ENCODE measurements around the gene ITPR2. TPM values are rescaled to one million over a fixed set of nuclear protein-coding genes. Genes with fewer than 3 reads are reported as not detected.
"Not testable (repeated sequence)": the region's sequence is repeated elsewhere in the genome, so short reads cannot be mapped to it uniquely, and the experiment has no call there.

Gene ITPR2
- polyA plus RNA-seq, 4 donors, result 12.7 to 16.7 (median 13.7) TPM

DNA sequence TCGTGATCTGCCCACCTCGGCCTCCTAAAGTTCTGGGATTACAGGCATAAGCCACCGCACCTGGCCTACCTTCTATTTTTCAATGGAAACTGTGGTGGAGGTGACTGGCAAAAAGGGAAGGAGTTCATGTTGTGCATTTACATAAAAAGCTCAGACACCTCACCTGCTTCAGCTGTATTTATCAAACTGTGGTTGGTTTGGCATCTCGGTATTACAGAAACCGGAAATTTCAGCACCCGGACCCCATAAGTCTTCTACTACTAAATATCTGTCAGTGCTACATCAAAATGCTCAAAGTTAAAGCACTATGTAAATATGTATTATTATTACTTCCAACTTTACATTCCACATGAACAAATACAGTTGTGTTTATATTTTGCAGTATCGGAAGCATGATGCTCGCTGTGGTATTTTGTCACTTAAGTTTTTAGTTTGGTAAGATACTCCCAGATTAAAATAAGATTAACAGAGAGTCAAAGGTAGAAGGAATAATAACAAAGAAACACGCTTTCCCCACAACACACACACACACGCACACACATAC, 95.4 kb downstream of the ITPR2 start:
- no peak for DNase-seq (ENCODE audit: low read depth in 4 of 4, low spot score in 3 of 4)

DNA sequence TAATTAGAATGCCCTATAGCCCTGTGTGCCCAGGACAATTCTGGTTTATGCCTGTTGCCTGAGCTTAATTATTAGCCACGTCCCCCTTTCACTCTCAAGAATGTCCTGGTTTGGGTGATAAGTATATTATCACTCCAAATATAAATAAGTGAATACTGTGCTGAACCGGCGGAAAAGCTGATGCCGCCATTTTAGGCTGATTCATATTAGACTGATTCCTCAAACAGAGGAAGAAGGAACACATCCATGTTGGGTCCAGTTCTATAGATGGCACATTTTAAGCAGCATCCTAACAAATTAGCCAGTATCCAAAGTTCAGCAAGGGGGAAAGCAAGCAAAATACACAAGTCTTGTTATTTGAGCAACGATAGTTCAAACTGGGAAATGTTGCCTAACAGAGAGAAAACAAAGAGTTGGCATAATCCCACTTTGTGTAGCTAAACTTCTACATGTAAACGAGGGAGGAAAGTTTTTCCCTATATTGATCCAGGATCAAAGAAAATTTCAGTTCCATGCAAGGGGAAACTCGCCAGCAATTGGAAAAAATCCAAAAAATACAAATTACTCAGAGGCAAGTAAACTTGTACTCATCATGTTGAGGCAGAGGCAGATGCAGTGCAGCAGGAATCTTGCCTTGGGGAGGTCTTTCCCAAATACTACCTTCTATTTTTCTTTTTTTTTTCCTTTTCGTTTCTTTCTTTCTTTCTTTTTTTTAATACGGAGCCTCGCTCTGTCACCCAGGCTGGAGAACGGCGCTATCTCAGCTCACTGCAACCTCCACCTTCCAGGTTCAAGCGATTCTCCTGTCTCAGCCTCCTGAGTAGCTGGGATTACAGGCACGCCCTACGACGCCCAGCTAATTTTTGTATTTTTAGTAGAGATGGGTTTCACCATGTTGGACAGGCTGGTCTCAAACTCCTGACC, 96.2 kb downstream of the ITPR2 start:
- DNase-seq (ENCODE audit: low read depth in 4 of 4, low spot score in 3 of 4), result no peak

DNA sequence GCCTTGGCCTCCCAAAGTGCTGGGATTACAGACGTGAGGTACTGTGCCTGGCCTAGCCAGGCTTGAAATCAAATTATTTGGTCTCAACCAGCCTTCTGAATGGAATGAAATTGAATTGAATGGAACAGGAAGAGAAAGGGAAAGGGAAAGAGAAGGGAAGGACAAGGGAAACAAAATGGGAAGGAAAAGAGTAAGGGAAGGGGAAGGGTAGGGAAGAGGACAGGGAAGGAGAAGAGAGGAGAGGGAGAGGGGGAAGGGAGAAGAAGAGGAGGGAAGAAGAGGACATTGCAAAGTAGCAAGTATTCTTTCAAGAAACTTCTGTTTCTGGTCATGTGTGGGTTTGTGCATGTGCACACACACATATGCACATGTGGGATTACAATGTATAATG, 97.8 kb downstream of the ITPR2 start:
- DNase-seq (ENCODE audit: low read depth in 4 of 4, low spot score in 3 of 4), result no peak

DNA sequence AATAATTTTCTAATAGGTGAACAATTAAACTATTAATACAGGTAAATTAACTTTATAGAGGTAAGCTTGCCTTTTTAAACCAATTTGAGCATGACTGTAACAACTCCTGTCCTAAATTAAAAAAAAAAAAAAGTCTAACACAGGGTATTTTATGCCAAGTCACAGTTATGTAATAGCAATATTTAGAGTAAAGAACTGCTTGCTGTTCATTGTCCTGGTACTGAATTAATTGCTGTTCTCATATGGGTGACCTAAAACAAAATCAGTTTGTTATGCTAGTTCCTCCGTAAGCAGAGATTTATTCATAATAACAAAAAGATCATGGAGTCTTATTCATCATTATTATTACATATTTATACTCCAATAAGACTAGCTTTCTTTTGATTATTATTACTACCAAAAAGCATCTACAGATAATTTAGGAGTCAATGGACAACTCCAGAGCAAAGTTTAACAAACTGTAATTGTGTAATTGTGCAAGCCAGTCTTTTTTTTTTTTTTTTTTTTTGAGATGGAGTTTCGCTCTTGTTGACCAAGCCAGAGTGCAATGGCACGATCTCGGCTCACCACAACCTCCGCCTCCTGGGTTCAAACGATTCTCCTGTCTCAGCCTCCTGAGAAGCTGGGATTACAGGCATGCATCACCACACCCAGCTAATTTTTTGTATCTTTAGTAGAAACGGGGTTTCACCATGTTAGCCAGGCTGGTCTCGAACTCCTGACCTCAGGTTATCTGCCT, 98.3 kb downstream of the ITPR2 start:
- no peak for DNase-seq (ENCODE audit: low read depth in 4 of 4, low spot score in 3 of 4)

DNA sequence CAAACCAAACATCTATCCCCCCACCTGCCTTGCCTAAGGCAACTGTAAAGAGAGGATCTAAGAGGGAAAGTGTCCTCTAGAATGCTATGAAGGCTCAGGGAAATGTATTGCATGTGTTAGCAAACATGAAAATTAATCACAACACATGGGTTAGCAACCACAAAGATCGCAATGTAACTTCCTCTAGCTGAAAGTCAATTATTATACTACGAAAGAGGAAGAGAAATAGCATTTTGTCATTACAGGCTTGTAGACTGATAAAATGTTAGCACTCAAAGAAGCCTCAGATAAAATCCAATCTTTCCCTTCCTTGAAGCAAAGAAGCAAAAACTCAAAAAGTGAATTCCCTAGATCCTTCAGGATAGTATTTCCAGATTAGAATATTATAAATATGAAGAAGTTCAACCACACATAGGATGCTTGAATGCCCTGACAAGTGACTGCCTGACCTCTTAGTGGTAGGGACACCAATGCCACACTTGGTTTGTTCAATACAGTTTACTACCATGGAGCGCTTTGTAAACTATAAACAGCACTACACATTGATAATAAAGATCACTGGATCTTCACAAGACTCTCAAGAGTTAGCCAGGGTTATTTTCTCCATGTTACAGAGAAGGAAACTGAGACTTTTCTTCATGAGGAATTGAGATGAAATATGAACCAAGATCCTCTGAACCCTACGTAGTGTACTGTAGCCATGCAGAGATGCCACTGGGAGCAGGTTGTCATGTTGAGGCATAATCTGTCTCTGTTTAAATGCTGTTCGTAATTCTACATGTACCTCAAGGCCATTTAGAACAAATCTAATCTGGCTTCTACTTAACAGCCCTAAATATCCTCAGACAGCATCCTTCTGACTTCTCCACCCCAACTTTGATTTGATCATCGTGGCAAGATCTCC, 100.7 kb downstream of the ITPR2 start:
- no peak for DNase-seq (ENCODE audit: low read depth in 4 of 4, low spot score in 3 of 4)

DNA sequence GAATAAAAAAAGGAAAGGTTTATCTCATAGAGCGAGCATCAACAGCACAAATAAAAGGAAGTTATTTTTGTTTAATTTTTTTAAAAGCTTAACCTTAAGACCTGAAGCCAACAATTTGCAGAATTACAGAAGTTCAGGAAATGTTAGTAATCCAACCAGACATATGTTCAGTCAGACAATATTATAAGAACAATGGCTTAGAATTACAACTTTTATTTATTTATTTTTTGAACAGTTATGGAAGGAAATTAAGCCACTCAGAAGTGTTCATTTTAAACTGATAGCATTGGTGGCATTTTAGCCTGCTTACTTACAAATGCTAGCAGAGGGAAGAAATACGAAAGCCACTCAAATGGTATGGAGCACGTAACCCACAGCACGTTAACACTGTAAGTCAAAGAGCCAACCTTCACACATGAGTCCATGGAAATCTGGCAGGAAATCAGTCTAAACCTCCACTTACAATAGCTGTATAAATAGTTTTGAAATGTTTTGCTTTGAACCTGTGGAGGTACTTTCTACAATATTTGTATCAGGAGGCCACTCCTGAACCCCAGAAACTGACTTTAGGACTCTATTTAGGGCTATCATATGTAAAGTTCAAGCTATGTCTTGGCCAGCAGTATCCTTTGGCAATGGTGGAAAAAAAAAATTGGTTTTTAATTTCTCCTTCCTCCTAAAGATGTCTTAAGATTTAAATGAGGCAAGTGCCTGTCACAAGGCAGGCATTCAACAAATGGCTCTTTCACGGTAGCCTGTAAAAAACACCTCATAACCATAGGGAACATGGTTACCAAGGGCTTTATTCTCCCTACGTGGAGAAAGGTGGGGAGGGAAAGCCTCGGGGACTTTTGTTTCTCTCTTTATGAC, 102.3 kb downstream of the ITPR2 start:
- DNase-seq (ENCODE audit: low read depth in 4 of 4, low spot score in 3 of 4), result no peak

DNA sequence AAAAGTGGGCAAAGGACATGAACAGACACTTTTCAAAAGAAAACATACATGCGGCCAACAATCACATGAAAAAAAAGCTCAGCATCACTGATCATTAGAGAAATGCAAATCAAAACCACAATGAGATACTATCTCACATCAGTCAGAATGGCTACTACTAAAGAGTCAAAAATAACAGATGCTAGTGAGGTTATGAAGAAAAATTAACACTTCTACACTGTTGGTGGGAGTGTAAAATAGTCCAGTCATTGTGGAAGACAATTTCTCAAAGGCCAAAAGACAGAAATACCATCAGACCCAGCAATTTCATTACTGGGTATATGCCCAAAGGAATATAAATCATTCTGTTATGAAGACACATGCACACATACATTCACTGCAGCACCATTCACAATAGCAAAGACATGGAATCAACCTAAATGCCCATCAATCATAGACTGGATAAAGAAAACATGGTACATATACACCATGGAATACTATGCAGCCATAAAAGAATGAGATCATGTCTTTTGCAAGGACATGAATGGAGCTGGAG, 103.8 kb downstream of the ITPR2 start:
- not testable (repeated sequence) for DNase-seq (ENCODE audit: low read depth in 4 of 4, low spot score in 3 of 4)

DNA sequence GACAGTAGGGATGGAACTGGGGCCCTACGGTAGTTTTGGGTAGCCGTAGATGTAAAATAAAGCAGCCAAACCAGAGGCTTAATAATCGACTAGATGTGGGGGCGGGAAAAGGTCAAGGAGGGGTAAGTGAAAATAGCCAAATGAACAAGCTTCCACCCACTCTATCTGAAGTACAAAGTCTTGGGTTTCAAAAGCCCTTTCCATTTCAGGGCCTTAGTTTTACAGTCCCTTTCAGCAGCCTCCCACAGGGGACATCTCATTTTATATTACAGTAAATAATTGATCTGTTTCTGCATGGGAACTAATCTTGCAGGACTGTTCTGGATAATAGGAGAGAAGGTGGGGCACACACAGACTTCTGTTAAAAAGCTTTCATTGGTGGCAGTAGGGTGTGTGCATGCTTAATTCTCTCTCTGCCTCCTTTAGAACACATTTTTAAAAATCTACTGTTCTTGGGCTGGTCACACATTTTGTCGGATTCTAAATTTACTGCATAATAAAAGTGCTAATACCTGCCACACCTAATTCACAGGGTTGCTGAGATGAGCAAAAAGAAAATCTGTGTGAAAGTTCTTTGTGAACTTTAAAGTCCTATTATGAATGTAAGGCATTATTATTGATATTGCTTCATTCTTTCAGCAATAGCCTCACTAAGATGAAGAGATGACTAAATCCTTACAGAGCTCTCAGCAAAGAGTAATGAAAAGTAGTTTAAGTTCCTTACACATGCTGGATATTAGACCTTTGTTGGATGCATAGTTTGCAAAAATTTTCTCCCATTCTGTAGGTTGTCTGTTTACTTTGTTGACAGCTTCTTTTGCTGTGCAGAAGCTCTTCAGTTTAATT, 104.6 kb downstream of the ITPR2 start:
- DNase-seq (ENCODE audit: low read depth in 4 of 4, low spot score in 3 of 4), result no peak

DNA sequence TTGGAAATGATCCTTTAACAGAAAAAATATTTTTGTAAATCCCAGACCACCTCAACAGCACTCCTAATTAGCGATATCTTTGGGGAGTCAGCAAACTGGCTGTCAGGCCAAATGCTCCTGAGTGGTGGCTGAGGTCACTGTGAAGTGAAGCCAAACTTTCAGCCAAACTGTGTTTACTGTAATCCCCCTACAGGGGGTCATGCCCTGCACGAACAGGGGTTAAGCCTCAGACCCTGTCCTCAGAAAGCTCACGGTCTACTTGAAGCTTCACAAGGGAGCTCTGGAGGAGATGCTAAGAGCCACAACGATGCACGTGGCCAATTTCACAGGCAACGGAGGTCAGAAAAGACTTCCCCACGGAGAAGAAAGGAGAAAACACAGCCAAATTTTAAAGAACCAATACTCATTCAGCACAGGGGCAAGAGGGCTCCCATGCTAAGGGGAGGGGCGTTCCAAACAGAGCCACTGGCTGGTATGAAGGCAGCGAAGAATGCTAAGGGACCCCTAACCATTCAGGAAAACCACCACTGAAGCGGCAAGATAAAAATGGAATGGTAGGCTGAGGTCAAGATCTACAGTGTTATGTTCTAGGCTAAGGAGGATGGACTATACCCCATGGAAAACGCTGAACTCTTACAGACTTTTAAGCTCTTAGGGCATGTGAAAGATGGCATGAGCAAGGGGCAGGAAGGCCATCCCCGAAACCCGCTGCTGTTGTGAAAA, 105.4 kb downstream of the ITPR2 start:
- no peak for DNase-seq (ENCODE audit: low read depth in 4 of 4, low spot score in 3 of 4)

DNA sequence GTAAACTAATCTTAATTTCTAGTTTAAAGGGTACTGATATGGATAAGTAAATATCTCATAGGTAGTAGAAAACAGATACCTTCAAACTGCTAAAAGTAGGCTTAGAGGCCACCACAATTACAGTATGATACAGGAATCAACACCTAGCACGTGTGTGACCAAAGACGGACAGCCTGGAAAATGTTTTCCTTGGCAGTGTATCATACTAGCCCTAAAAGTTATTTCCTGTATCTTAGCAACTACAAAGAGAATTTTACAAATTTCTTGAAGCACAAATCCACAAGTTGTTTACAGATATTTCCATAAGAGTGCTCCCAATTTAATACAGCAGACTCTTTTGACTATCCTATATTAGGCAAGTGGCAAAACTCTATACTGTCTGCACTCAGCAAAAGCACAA, 106.0 kb downstream of the ITPR2 start:
- DNase-seq (ENCODE audit: low read depth in 4 of 4, low spot score in 3 of 4), result no peak

DNA sequence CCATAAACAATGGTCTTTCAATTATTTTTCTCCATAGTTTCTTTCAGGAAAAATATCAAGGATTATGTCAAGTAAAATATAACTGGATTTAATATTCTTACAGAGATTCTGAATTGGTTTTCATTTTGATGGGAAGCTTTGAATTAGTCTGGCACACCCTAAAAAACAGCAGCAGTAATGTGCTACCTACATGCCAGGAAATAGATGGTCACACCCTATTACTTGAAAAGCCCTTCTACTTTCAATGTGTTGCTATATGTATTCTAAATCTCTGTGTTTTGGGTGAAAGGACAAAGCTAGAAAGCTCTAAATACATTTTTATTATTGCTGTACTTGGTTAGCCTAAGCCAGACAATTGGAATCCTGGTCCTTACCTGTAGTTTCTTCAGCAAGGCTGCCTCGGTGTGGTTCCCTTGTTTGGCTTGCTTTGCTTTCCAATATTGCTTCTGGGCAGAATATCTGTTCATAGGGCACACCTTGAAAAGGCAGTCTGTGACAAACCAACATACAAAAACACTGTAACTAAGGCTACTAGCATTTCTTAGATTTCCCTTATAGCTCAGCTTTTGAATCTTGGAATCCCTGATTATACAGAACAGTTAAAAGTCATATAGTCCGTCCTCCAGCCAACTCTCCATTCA, 107.6 kb downstream of the ITPR2 start:
- DNase-seq (ENCODE audit: low read depth in 4 of 4, low spot score in 3 of 4), result no peak

DNA sequence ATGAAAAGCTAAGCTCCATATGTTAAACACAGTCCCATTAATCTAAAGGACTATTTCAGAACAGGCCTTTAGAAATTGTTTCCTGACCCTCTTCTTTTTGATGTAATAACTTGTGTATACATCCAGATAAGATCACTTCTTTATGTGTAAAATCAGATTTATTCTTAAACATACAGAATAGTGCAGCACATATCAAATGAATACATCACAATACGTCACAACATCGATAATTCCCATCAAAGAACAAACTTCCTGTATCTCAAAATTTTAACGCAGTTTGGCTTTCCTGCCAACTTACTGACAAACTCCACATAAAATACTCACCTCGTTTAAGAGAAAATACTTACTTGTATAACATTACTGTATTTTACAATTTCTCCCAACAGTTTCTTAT, 108.7 kb downstream of the ITPR2 start:
- no peak for DNase-seq (ENCODE audit: low read depth in 4 of 4, low spot score in 3 of 4)

DNA sequence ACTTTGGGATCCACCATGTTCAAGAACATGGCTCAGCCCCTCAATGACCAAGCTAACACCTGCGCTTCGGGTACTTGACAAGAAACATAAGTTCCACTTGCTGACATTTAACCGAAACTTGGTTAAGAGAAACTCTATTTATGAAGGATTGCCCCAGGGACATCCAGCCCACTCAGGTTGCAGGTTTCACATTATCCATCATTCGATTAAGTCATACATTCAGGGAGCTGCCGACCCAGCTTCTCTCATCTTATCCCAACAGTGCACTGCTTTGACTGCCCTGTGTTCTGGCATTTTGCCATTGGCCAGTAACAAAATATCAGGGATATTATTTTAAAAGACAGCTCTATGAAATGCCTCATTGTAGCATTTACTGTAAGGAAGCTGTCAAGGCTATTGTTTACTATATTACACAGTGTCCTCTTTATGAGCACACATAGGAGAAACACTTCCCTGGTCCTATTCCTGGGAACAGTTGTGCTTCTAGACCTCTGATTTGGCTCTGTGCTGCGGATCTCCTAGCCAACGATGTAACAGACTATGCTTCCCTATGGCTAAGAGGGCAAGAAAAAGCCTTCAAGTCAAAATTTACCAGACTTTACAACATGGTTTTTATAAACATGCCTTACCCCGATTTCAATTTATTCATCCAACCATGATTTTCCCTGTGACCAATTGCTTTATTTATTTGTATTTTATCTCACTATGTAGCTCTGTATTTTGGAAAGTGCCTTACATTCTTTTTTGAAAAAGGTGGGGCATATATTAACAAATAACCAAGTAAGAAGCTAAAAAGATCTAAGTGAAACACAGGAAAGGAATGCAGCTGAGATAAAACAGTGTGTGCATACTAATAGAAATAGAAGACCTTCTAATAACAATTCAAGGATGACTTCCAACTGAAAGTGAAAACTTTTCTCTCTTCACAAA, 109.3 kb downstream of the ITPR2 start:
- no peak for DNase-seq (ENCODE audit: low read depth in 4 of 4, low spot score in 3 of 4)

DNA sequence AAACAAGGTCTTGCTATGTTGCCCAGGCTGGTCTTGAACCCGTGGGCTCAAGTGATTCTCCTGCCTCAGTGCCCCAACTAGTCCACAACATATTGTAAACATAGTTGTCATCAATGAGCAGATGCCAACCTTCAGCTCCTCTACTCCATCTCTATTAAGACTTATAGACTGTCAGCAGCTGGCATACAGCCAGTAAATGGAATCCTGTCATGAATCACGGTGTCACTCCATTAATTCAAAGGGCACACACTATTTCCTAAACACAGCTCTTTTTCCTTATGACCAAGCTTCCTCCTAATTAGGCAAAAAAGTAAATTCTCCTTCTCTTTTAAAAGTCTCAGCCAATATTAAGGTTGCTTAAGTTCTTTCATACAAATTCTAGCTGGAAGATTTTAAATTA, 111.2 kb downstream of the ITPR2 start:
- no peak for DNase-seq (ENCODE audit: low read depth in 4 of 4, low spot score in 3 of 4)

DNA sequence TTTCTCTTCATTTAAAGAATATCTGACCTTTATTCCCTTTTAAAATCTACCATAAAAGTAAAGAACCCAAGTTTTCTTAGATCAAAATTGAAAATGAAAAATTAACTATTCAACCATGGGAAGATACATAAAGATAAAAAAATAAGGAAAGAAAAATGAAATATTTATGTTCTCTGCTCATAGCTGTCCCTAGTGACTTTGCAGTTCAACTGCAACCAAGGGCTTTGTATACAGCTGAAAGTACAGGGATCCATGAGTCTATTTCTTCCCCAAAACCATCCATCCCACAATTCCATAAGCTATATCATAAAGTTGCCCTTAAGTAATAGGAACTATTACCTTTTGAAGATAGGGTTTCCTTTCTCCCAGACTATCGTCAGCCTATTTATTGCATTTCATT, 113.1 kb downstream of the ITPR2 start:
- no peak for DNase-seq (ENCODE audit: low read depth in 4 of 4, low spot score in 3 of 4)

DNA sequence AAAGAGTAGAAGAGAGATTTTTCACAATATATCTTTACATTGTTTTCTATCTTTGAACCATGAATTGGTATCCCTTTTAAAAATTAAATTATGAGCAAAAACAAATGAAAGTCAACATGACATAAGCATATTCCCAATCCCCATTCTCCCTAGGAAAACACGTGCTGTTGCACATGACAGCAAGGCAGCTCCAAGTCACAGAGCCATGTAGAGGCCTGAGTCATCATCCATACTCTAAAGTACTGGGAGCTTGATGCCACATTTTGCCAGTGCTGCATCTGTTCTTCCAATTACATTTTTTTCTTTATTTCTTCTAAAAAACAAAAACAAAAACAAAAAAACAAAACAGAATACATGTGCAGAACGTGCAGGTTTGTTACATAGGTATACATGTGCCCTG, 115.2 kb downstream of the ITPR2 start:
- DNase-seq (ENCODE audit: low read depth in 4 of 4, low spot score in 3 of 4), result no peak

Data from right renal pelvis (tissue), 4 donors.